T-helper 1 cell (primary cell): ENCODE data around the gene CMTM6.
A peak's percentile ranks its signal among the peaks of the same experiment; 100 is the strongest.
"Not testable (repeated sequence)": the region's sequence is repeated elsewhere in the genome, so short reads cannot be mapped to it uniquely, and the experiment has no call there.

ENCODE experiments used
- DNase-seq, 5 donors: peaks; one replicate each; pipeline ENCODE4 v3.0.0-alpha.2; 2012 to 2020
- total RNA-seq, 4 donors: gene quantifications; one replicate each; lab custom pipeline; 2026; lab: John Stamatoyannopoulos, UW

Gene CMTM6, protein sequence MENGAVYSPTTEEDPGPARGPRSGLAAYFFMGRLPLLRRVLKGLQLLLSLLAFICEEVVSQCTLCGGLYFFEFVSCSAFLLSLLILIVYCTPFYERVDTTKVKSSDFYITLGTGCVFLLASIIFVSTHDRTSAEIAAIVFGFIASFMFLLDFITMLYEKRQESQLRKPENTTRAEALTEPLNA
- total RNA-seq: 45.5 to 104 (median 64.2) reads per million in 4 donors

GRCh38 chr3:32502118-32502945 lies at the start of gene CMTM6:
Gene CMTM6 (minus strand): TSS chr3:32502852. CDS start chr3:32502745, 107 bp downstream.
- DNase-seq: peak; percentile 66 to 77 (median 71)

DNA sequence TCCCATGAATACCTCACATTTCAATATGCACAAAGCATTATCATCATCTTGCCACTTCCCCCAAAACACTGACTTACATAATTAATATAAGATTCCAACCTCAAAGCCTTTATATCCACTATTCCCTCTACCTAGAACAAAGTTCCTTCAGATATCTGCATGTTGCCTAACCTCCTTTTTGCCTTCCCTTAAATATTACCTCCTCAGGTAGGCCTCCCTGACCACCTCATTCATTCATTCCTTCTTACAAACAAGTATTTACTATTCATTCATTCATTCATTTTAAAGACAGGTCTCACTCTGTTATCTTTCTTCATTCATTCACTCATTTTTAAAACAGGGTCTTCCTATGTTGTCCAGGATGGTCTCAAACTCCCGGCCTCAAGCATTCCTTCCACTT lies 49.4 kb upstream of the CMTM6 start:
- no peak for DNase-seq

DNA sequence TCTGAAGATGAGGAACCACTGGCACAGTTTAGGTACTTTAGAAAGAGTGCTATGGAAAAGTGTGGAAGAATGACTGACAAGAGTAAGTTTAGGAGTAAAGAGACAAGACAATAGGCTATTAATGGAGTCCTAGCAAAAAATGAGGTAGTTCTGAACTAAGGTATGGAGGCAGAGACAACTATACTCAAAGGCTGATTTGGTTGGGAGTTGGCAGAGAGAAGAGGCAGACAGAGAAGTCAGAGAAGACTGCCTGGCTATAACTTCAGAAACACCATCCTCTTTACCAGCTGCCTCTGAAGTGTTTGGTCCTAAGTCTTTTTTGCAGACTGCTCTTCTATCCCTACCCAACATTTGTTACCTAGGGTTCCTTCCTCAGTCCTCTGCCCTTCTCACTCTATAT lies 48.8 kb upstream of the CMTM6 start:
- no peak for DNase-seq

DNA sequence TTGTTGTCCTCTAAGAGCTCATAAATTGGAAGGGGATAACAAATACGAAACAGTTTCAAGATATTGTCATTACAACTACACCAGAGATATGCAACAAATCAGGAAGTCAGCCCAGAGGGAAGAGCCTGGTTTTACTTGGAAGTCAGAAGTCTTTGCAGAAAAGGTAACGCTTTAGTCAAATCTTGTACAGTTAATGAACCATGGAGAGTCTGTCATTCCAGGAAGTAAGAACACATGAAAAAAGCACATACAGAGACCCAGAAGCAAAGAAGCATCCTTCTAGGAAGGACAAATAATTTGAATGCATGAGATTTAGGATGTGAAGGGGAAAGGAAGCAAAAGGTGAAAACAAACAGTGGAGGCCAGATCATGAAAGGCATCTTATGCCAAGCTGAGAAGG lies 48.4 kb upstream of the CMTM6 start:
- DNase-seq: no peak

- no peak for DNase-seq
Measured at GRCh38 chr3:32545305-32545704, 42.7 kb upstream of the CMTM6 start.

DNA sequence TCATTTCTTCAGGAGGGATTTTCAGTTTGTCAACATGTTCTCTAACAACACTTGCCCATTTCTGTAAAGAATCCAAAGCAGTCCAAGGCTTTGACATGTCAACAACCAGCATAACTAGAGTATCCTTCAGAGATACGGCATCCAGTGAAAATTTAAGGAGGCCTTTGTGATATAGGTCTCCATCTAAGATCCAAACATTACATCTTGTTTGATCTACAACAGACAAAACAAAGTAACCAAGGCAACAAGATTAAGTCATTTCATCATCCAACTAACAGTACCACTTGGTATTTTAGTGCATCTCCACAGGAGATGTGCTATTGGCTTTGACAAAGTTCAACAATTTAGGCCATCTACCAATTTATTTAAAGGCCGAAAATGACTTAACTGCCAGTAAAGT lies 42.2 kb upstream of the CMTM6 start:
- DNase-seq: no peak

- no peak for DNase-seq
Measured at GRCh38 chr3:32542807-32543206, 40.2 kb upstream of the CMTM6 start.

DNA sequence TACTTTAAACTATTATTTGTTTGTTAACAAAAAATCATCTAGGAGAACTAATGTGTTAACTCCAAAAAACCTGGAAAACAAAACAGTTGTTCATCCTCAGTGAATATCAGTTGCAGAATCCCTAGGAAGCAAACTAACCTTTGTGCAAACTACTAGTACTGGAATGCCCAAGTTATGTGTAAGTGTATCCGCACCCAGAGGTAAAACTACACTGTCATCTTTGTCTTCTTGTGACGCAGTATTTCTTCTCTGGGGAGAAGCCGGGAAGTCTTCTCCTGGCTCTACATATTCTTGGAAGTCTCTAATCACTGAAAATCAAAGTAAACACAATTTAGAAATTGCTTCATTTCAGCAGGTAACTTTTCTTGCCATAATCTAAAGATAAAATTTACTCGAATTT lies 38.2 kb upstream of the CMTM6 start:
- DNase-seq: no peak

DNA sequence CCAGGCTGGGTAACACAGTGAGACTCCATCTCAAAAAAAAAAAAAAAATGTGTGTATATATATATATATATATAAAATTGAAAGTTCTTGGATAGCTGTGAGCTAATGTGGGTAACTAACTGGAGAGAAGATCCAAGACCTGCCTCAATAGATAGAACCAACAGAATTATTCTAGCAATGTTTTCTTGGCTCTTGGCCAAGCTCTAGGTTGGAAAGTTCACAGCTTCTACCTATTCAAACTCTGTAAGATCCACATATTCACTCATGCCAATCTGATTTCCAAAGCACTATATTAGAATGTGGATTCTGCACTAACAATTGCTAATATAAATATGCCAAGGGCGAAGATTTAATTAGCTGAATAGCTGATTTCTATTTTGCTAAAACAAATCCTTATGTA lies 29.8 kb upstream of the CMTM6 start:
- no peak for DNase-seq

DNA sequence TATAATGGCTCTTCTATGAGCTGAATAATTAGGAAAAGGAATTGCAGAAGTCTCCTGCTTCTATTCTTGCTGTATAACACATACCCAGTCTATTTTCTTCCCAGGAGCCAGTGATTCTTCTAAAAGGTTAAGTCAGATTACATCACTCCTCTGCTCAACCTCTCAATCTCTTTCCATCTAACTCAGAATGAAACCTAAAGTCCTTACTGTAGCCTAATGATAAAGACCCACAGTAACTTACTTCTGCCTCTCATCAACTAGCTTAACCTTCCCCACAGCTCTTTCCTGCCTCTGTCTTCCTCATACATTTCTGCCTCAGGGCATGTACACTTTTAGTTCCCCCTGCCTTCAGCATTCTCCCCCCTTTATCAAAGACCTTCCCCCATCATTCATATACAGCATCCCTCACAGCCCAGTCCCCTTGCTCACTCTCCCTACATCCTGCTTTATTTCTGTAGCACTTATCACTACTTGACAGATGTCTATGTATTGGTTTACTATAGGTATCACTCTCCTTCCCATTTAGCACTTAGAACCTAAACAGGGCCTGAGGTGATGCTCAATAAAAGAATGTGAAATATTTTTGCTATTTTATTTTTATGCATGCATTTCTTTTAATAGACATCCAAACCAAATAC lies 28.5 kb upstream of the CMTM6 start:
- peak in 1 of 5 donors; percentile 18 for DNase-seq

DNA sequence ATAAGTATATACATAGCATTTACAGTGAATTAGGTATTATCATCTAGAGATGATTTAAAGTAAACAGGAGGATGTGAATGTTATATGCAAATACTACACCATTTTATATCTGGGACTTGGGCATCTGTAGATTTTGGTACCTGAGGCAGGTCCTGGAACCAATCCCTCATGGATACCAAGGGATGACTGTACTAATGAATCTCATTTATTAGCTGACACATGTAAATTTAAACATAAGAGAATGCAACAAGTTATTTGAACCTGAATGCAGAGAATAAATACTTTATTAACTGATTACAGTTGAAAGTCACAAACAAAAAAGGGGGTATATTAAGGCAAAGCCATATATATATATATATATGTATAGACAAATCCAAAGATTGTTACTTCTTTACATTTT lies 23.1 kb upstream of the CMTM6 start:
- DNase-seq: no peak

DNA sequence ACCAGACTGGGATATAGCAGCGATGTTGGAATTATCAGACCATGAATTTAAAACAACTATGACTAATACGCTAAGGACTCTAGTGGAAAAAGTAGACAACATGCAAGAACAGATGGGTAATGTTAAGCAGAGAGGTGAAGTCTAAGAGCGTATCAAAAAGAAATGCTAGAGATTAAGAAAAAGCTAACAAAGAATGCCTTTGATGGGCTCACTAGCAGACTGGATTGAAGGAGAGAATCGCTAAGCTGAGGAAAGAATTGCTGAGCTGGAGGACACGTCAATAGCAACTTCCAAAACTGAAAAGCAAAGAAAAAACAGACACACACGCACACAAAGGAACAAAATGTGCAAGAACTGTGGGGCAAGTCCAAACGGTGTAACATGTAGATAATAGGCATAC lies 20.0 kb upstream of the CMTM6 start:
- no peak for DNase-seq

- not testable (repeated sequence) for DNase-seq
Measured at GRCh38 chr3:32518921-32519320, 16.3 kb upstream of the CMTM6 start.

DNA sequence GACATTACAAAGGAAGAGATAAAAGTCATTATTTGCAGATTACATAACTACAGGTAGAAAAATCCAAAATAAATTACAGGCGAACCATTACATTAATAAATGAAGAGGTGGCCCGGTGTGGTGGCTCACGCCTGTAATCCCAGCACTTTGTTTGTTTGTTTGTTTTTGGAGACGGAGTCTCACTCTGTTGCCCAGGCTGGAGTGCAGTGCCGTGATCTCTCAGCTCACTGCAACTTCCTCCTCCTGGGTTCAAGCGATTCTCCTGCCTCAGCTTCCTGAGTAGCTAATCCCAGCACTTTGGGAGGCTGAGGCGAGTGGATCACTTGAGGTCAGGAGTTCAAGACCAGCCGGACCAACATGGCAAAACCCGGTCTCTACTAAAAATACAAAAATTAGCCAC lies 14.1 kb upstream of the CMTM6 start:
- not testable (repeated sequence) for DNase-seq

DNA sequence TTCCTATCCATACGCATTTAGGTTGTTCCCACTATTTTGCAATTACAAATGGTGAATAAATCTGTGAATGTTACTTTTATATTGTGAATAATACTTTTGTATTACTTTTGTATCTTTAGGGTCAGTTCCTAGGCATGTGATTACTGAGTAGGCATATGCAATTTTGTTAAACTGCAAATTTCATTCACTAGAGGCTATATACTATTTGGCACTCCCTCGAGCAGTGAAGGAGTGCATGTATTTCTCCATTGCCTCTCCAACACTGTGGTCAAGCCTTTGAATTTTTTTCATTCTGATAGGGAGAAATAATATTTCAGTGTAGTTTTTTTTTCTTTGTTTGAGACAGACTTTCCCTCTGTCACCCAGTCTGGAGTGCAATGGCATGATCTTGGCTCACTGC lies 8.4 kb upstream of the CMTM6 start:
- no peak for DNase-seq

- peak; percentile 17 to 61 (median 43) for DNase-seq
Measured at GRCh38 chr3:32510075-32510724, 7.5 kb upstream of the CMTM6 start.

GRCh38 chr3:32508711-32509110 lies 6.1 kb upstream of the CMTM6 start:
- no peak for DNase-seq

DNA sequence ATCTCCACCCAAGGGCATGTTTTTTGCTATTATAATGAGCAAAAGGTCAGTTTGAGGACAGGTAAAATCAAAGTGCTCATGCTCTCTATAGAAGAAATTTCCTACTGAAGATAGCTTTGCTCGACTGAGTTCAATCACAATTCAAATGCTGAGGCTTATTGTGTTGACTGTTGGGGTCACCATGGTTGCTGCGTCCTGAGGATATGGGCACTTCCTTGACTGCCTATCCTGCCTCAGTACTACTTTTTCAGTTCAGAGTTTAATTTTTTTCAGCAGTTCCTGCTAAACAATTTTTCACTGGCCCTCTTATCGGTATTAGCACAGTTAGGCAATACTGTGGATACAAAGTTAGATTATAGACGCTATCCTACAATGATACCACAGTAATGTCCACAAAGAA lies 3.8 kb upstream of the CMTM6 start:
- DNase-seq: no peak

- DNase-seq: no peak
Measured at GRCh38 chr3:32502946-32503286, 264 bp upstream of the CMTM6 start.

GRCh38 chr3:32501783-32502117 lies 902 bp downstream of the CMTM6 start:
- DNase-seq: no peak

DNA sequence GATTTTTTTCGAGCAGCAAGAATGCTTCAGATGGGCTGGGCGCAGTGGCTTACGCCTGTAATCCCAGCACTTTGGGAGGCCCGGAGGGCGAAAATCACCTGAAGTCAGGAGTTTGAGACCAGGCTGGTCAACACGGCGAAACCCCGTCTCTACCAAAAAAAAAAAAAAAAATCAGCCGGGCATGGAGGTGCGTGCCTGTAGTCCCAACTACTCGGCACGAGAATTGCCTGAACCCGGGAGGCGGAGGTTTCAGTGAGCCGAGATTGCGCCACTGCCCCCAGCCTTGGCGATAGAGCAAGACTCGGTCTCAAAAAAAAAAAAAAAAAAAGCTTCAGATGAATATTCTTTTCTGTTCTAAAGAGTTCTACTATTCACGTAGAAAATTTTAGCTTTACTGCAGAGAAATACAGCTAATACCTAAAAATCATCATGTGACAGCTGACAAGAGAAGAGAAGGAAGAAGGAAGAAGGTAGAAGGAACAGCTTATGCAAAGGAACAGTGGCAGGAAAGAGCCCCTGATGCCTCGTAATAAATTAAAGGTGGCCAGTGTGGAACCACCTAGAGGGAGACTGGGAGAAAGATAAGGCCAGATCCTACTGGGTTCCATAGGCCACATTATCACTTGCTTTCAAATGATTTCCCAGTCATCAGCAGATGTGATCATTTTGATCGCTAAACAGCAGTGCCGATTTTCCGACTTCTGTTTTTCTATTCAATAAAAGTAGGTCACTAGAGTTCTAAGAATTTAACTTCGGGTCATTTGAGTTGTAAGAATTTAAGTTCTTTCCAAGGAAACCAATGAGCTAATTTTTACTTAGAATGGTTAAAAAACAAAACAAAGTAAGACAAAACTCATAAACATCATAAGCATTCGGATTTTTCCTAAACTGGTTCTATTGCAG lies 1.5 kb downstream of the CMTM6 start:
- DNase-seq: peak in 1 of 5 donors; percentile 24

- no peak for DNase-seq
Measured at GRCh38 chr3:32500231-32500630, 2.4 kb downstream of the CMTM6 start.

GRCh38 chr3:32499585-32499984 lies 3.1 kb downstream of the CMTM6 start:
- no peak for DNase-seq
